Measurements from ENCODE around the gene LRRC4C. TPM values are rescaled to one million over a fixed set of nuclear protein-coding genes. Genes with fewer than 3 reads are reported as not detected.

The LRRC4C gene
- total RNA-seq, 6 experiments from 2014 or later, result not detected

DNA sequence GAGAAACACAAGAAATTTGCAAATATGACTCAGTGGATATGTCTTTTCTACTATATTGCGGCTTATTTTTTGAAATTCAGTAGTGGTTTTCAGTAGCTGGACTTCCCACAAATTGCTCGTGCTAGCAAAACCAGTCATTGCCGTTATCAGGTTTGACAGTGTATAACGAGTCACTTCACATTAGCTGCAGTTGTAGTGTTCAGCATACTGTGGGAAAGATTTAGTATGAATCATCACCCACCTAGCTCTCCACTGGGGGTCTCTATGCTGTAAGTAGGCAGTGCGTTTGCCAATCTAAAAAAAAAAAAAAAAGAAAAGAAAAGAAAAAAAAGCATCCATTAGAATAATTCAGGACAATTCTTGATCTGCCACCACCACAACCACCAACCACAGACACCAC is 1318.9 kb downstream of the LRRC4C start:
- no peaks in the 10 kb centered on the region for H3K4me1 Mint-ChIP-seq (ENCODE audit: low read depth)
- no peaks in the 10 kb centered on the region for H3K36me3 Mint-ChIP-seq (ENCODE audit: low read depth)
- TF ChIP-seq CTCF (IDR thresholded peaks at IDR 0.05), result no peak
- H3K27me3 Mint-ChIP-seq (ENCODE audit: insufficient read depth), result no peaks in the 10 kb centered on the region
- H3K27ac Mint-ChIP-seq, result no peak overlapping the region
- H3K9me3 Mint-ChIP-seq, result peaks cover 34% of the 10 kb centered on the region
- DNase-seq, result no peak
- H3K4me3 Mint-ChIP-seq, result no peak overlapping the region

DNA sequence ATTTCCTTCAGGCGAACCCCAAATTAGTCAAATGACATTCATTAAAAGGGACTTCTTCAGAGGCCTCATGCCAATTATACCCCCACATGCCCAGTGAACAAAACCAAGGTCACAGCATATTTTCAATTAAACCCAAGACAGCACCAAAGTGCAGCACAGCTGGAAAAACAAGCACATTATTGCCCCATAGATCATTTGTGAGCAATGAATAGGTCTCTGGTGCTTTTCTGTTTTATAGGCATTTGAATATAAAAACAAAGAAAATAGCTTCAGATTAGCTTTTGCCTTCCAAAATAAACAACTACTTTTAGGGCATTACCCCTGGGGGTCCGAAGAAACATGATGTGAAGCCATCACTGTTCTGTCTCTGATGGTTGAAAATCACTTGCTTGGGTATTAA is 1319.9 kb downstream of the LRRC4C start:
- H3K4me3 Mint-ChIP-seq, result no peak overlapping the region
- DNase-seq, result no peak
- H3K27ac Mint-ChIP-seq, result no peak overlapping the region
- no peaks in the 10 kb centered on the region for H3K4me1 Mint-ChIP-seq (ENCODE audit: low read depth)
- TF ChIP-seq CTCF (IDR thresholded peaks at IDR 0.05), result no peak
- no peaks in the 10 kb centered on the region for H3K27me3 Mint-ChIP-seq (ENCODE audit: insufficient read depth)
- peaks cover 34% of the 10 kb centered on the region for H3K9me3 Mint-ChIP-seq
- H3K36me3 Mint-ChIP-seq (ENCODE audit: low read depth), result no peaks in the 10 kb centered on the region

DNA sequence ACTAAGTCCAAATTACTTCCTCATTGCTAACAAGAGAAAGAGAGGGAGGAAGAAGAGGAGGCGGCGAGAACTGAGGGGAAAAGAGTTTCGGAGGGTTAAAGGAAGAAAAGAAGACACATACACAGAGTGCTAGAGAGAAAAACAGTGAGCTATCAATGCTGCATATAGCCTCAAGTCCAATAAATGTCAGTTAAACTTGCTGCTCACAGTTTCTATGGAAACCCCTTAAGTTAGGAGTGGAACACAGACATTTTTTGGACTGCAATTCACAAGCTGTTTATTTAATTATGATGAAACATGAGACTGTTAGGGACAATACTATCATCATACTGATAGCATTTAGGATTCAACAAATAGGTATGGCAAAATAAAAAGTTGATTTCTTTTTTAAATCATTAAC is 1320.4 kb downstream of the LRRC4C start:
- no peaks in the 10 kb centered on the region for H3K36me3 Mint-ChIP-seq (ENCODE audit: low read depth)
- H3K27ac Mint-ChIP-seq, result no peak overlapping the region

DNA sequence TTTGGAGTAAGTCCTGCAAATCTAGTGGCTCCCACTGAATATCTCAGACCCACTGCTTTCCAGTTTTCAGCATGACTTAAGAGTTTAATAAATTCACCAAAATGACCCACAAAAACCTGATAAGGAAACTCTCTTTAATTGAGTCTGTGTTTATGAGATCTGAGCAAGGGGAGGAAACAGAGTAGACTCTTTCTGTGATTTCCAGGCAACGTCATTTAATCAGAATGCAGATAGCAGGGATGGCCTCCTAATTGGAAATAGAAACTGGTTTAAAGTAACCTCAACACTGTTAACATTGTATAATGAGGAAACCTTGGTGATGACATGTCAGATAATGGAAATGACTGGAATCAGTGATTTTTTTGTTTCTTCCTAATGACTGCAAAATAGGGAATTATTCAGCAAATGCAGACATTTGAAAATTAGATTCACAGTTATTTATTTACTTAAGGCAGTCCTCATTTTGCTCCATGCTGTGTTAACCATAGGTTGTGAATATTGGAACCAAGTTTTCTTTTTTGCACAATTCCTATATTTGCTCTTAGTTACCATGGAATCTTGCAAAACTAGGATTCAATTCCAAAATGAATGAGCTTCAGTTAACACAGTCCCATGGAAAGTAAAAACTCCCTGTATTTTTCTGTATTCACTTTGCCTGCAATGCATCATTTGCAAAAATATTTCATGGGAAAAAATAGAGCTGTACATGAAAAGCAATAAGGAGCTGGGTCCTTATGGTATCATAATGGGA is 1324.5 kb downstream of the LRRC4C start:
- H3K27me3 Mint-ChIP-seq (ENCODE audit: insufficient read depth), result no peaks in the 10 kb centered on the region
- H3K4me3 Mint-ChIP-seq, result no peak overlapping the region
- no peak overlapping the region for H3K27ac Mint-ChIP-seq
- no peaks in the 10 kb centered on the region for H3K4me1 Mint-ChIP-seq (ENCODE audit: low read depth)
- no peaks in the 10 kb centered on the region for H3K36me3 Mint-ChIP-seq (ENCODE audit: low read depth)
- H3K9me3 Mint-ChIP-seq, result peaks cover 16% of the 10 kb centered on the region
- no peak for TF ChIP-seq CTCF (IDR thresholded peaks at IDR 0.05)
- no peak for DNase-seq

More for the DNA sequence above, 1320.4 kb downstream of the LRRC4C start:
- Mint-ChIP-seq H3K9me3 (peaks cover 34% of the 10 kb centered on the region), H3K4me3 (no peak overlapping the region), H3K4me1 (ENCODE audit: low read depth) (no peaks in the 10 kb centered on the region), H3K27me3 (ENCODE audit: insufficient read depth) (no peaks in the 10 kb centered on the region)
- DNase-seq, result no peak
- no peak for TF ChIP-seq CTCF (IDR thresholded peaks at IDR 0.05)

- H3K9me3 Mint-ChIP-seq, result peaks cover 14% of the 10 kb centered on the region
- no peak for DNase-seq
- no peaks in the 10 kb centered on the region for H3K4me1 Mint-ChIP-seq (ENCODE audit: low read depth)
- no peak overlapping the region for H3K27ac Mint-ChIP-seq
- no peaks in the 10 kb centered on the region for H3K36me3 Mint-ChIP-seq (ENCODE audit: low read depth)
- no peak overlapping the region for H3K4me3 Mint-ChIP-seq
- no peaks in the 10 kb centered on the region for H3K27me3 Mint-ChIP-seq (ENCODE audit: insufficient read depth)
- no peak for TF ChIP-seq CTCF (IDR thresholded peaks at IDR 0.05)
Measured at GRCh38 chr11:40133498-40133897, 1326.0 kb downstream of the LRRC4C start.
